Measurements from ENCODE around the gene WARS2. TPM values are rescaled to one million over a fixed set of nuclear protein-coding genes. Genes with fewer than 3 reads are reported as not detected.

The WARS2 gene
- polyA plus RNA-seq, 2 of the 4 experiments (the other 2 are of a cell fraction) = 5.9 to 7.9 TPM

GRCh38 chr1:119108988-119109387 is 31.5 kb downstream of the WARS2 start (continued):
- TF ChIP-seq PHF8 (IDR thresholded peaks at IDR 0.05; ENCODE audit: borderline replicate concordance, low read depth) = no peak
- TF ChIP-seq, protein P1, sequence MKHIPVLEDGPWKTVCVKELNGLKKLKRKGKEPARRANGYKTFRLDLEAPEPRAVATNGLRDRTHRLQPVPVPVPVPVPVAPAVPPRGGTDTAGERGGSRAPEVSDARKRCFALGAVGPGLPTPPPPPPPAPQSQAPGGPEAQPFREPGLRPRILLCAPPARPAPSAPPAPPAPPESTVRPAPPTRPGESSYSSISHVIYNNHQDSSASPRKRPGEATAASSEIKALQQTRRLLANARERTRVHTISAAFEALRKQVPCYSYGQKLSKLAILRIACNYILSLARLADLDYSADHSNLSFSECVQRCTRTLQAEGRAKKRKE (CRISPR knock-in tag; IDR thresholded peaks at IDR 0.05; ENCODE audit: low read depth) = no peak
- TF ChIP-seq JUN (IDR thresholded peaks at IDR 0.05) = no peak
- TF ChIP-seq CEBPB (IDR thresholded peaks at IDR 0.05) = no peak

GRCh38 chr1:119103764-119104163 is 36.7 kb downstream of the WARS2 start:
- Histone ChIP-seq H3K27ac (no peak overlapping the region), H3K9me3 (no peaks in the 10 kb centered on the region), H3K4me1 (no peaks in the 10 kb centered on the region), H3K4me3 (no peak overlapping the region), H3K4me2 (no peak overlapping the region)
- CTCF ChIA-PET = no interaction called here
- 88% methylated on average over 1 of the region's 1 CpG for WGBS (ENCODE audit: missing lambda C conversion rate)
- FAIRE-seq = no peak
- no peak for TF ChIP-seq E2F6 (IDR thresholded peaks at IDR 0.05; ENCODE audit: borderline replicate concordance, low read depth)
- no peak for TF ChIP-seq CBX2 (IDR thresholded peaks at IDR 0.05; ENCODE audit: borderline replicate concordance, low read depth)
- TF ChIP-seq, protein P2, sequence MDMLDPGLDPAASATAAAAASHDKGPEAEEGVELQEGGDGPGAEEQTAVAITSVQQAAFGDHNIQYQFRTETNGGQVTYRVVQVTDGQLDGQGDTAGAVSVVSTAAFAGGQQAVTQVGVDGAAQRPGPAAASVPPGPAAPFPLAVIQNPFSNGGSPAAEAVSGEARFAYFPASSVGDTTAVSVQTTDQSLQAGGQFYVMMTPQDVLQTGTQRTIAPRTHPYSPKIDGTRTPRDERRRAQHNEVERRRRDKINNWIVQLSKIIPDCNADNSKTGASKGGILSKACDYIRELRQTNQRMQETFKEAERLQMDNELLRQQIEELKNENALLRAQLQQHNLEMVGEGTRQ (IDR thresholded peaks at IDR 0.05) = no peak
- TF ChIP-seq EP300 (IDR thresholded peaks at IDR 0.05) = no peak
- TF ChIP-seq ZFP36 (IDR thresholded peaks at IDR 0.05; ENCODE audit: borderline replicate concordance, partially characterized antibody) = no peak
- TF ChIP-seq RARB (CRISPR knock-in tag; IDR thresholded peaks at IDR 0.05) = no peak
- TF ChIP-seq CBX8 (IDR thresholded peaks at IDR 0.05) = no peak
- no peak for TF ChIP-seq CEBPB (IDR thresholded peaks at IDR 0.05)
- TF ChIP-seq NR3C1 (IDR thresholded peaks at IDR 0.05) = no peak
- TF ChIP-seq RAD21 (conservative IDR thresholded peaks at IDR 0.05 in 1 of 2, IDR thresholded peaks at IDR 0.05 in 1 of 2) = no peak
- no peak for TF ChIP-seq FOXS1 (CRISPR knock-in tag; IDR thresholded peaks at IDR 0.05)
- TF ChIP-seq ZNF302 (CRISPR knock-in tag; IDR thresholded peaks at IDR 0.05) = no peak
- TF ChIP-seq TFCP2L1 (CRISPR knock-in tag; IDR thresholded peaks at IDR 0.05) = no peak
- TF ChIP-seq RFX5 (IDR thresholded peaks at IDR 0.05) = no peak
- no peak for TF ChIP-seq NPAS2 (CRISPR knock-in tag; IDR thresholded peaks at IDR 0.05; ENCODE audit: borderline replicate concordance)
- no peak for TF ChIP-seq SMC3 (IDR thresholded peaks at IDR 0.05)
- no peak for TF ChIP-seq TP53 (CRISPR knock-in tag; IDR thresholded peaks at IDR 0.05)
- no peak for TF ChIP-seq MAFK (IDR thresholded peaks at IDR 0.05; ENCODE audit: partially characterized antibody)
- TF ChIP-seq JUN (IDR thresholded peaks at IDR 0.05) = no peak
- POLR2A ChIA-PET = no interaction called here
- DNase-seq (ENCODE audit: low read depth in 1 of 2, low spot score in 1 of 2) = no peak
- no peak for ATAC-seq

DNA sequence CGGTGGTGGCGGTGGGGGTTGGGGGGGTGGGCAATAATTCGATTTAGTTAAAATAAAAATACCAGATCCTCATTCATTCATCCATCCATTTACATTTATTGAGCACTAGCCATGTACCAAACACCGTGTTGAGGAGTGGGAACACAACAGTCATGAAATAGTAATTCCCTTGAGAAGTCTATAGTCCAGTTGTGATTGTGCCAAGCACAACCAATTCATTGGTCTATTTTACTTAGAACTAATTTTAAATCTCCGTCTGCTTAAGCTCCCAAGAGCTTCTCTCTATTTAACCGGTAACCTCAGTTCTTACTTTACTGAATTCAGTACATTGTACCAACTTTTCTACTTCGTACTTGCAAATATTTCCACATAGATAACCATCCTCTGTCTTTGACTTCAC is 38.4 kb downstream of the WARS2 start:
- no peak overlapping the region for H3K4me3 ChIP-seq
- FAIRE-seq = no peak
- ATAC-seq = no peak
- ChIA-PET POLR2A (no interaction called here), CTCF (no interaction called here)
- H3K27ac ChIP-seq = no peak overlapping the region
- no peaks in the 10 kb centered on the region for H3K9me3 ChIP-seq
- H3K4me1 ChIP-seq = no peaks in the 10 kb centered on the region
- WGBS (ENCODE audit: missing lambda C conversion rate) = 87% methylated on average over 7 of the region's 7 CpGs
- H3K4me2 ChIP-seq = no peak overlapping the region
- DNase-seq (ENCODE audit: low read depth in 1 of 2, low spot score in 1 of 2) = no peak
- TF ChIP-seq CEBPB (IDR thresholded peaks at IDR 0.05) (no peak), POLR2AphosphoS2 (conservative IDR thresholded peaks at IDR 0.05; ENCODE audit: low read length) (no peak), KDM1A (IDR thresholded peaks at IDR 0.05; ENCODE audit: low read depth) (no peak), HOXA7 (CRISPR knock-in tag; IDR thresholded peaks at IDR 0.05) (no peak), RNF2 (IDR thresholded peaks at IDR 0.05; ENCODE audit: borderline replicate concordance, low read depth) (no peak)
